ENCODE results near the gene KRTAP5-2.

DNA sequence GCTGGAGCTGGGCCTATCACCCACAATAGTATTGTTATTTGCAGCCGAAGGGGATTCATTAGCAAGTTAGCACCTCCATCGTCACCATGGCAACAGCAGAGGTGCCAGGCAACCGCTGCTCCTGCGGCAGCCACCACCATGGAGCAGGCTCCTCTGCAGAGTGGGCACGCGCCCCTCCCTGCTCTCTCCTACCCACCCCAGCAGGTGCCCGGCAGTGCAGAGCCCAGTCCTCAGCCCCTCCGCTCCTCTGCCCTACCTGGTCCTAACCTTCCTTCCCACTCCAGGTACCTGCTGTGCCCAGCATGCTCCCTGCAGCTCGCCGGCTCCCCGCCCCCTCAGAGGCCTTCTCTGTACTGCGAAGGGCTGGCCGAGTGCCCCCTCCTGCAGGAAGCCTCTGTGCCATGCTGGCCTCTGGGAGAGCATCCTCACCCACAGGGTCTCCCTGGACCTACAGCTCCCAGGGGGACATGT lies 29.6 kb downstream of the KRTAP5-2 start:
- TF ChIP-seq POLR2A (IDR thresholded peaks at IDR 0.05; ENCODE audit: low read depth, low read length) (no peak), POLR2AphosphoS5 (IDR thresholded peaks at IDR 0.05; ENCODE audit: low read depth, low read length) (no peak), PAX5 (IDR thresholded peaks at IDR 0.05; ENCODE audit: insufficient read depth, low read length, severe bottlenecking) (no peak), TAF1 (IDR thresholded peaks at IDR 0.05; ENCODE audit: low read depth, low read length) (no peak)
